ENCODE data around the gene GNG12. TPM values are rescaled to one million over a fixed set of nuclear protein-coding genes. Genes with fewer than 3 reads are reported as not detected.

Gene GNG12
- total RNA-seq, 2 donors from 2014 or later, result 77.1 to 131 TPM

DNA sequence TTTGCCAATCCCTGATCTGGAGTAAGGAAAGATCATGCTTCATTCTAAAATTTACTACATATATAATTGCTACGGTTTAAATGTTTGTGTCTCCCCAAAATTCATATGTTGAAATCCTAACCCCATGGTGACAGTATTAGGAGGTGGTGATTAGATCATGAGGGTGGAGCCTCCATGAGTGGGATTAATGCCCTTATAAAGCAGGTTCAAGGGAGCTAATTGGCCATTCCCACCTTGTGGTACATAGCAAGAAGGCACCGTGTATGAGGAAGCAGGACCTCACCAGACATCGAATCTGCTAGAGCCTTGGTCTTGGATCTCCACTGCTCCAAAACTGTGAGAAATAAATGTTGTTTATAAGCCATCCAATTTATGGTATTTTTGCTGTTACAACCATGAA lies 92.7 kb downstream of the GNG12 start:
- Histone ChIP-seq H3K4me3 (no peak overlapping the region), H3K27ac (peak overlapping the region; percentile 58), H3K36me3 (no peaks in the 10 kb centered on the region), H3K4me1 (peaks cover 18% of the 10 kb centered on the region), H3K9ac (ENCODE audit: low read depth in 2 of 2, low read length in 2 of 2) (no peak overlapping the region), H3K9me3 (no peaks in the 10 kb centered on the region), H3K27me3 (no peaks in the 10 kb centered on the region)
- no peak for DNase-seq
- TF ChIP-seq, protein P1, sequence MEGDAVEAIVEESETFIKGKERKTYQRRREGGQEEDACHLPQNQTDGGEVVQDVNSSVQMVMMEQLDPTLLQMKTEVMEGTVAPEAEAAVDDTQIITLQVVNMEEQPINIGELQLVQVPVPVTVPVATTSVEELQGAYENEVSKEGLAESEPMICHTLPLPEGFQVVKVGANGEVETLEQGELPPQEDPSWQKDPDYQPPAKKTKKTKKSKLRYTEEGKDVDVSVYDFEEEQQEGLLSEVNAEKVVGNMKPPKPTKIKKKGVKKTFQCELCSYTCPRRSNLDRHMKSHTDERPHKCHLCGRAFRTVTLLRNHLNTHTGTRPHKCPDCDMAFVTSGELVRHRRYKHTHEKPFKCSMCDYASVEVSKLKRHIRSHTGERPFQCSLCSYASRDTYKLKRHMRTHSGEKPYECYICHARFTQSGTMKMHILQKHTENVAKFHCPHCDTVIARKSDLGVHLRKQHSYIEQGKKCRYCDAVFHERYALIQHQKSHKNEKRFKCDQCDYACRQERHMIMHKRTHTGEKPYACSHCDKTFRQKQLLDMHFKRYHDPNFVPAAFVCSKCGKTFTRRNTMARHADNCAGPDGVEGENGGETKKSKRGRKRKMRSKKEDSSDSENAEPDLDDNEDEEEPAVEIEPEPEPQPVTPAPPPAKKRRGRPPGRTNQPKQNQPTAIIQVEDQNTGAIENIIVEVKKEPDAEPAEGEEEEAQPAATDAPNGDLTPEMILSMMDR (IDR thresholded peaks at IDR 0.05), result no peak
- intact Hi-C loops (cut with DNase I), result no loop called here

DNA sequence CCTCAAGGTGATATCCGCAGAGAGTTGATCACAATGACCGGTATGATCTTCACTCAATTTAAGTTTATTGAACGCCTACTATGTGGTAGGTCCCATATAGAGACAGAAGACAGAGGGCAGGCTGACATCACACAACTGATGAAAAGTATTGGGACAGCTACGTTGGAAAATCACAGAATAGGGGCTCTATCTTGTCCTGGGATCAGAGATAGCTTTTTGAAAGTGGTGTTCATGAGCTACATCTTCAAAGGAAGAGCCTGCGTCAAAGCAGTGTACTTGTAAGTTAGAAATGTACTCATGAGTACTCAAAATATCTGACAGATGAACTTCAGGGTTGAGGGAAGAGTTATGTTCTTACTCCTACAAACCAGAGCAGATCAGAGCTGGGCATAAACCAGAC lies 93.9 kb downstream of the GNG12 start:
- no peak overlapping the region for H3K27ac ChIP-seq
- H3K9me3 ChIP-seq, result no peaks in the 10 kb centered on the region
- H3K4me1 ChIP-seq, result peaks cover 19% of the 10 kb centered on the region
- H3K4me3 ChIP-seq, result no peak overlapping the region
- intact Hi-C loops (cut with DNase I), result no loop called here
- TF ChIP-seq, protein P1 (IDR thresholded peaks at IDR 0.05), result no peak
- DNase-seq, result no peak
- no peaks in the 10 kb centered on the region for H3K27me3 ChIP-seq
- H3K9ac ChIP-seq (ENCODE audit: low read depth in 2 of 2, low read length in 2 of 2), result no peak overlapping the region
- no peaks in the 10 kb centered on the region for H3K36me3 ChIP-seq

- intact Hi-C loops (cut with DNase I), result no loop called here
- H3K36me3 ChIP-seq, result no peaks in the 10 kb centered on the region
- no peak overlapping the region for H3K4me3 ChIP-seq
- peak; percentile 16 for DNase-seq
- no peak overlapping the region for H3K9ac ChIP-seq (ENCODE audit: low read depth in 2 of 2, low read length in 2 of 2)
- H3K4me1 ChIP-seq, result peaks cover 19% of the 10 kb centered on the region
- no peak overlapping the region for H3K27ac ChIP-seq
- no peaks in the 10 kb centered on the region for H3K27me3 ChIP-seq
- no peaks in the 10 kb centered on the region for H3K9me3 ChIP-seq
- TF ChIP-seq, protein P1 (IDR thresholded peaks at IDR 0.05), result no peak
These were observed 94.9 kb downstream of the GNG12 start for GRCh38 chr1:67738401-67738800.

GRCh38 chr1:67737875-67738274 lies 95.4 kb downstream of the GNG12 start:
- H3K27me3 ChIP-seq, result no peaks in the 10 kb centered on the region
- H3K9me3 ChIP-seq, result no peaks in the 10 kb centered on the region
- no peak overlapping the region for H3K9ac ChIP-seq (ENCODE audit: low read depth in 2 of 2, low read length in 2 of 2)
- DNase-seq, result peak; percentile 7
- TF ChIP-seq, protein P1 (IDR thresholded peaks at IDR 0.05), result no peak
- no peak overlapping the region for H3K27ac ChIP-seq
- no peaks in the 10 kb centered on the region for H3K36me3 ChIP-seq
- peaks cover 19% of the 10 kb centered on the region for H3K4me1 ChIP-seq
- intact Hi-C loops (cut with DNase I), result no loop called here
- no peak overlapping the region for H3K4me3 ChIP-seq

GRCh38 chr1:67736750-67737149 lies 96.5 kb downstream of the GNG12 start:
- Histone ChIP-seq H3K4me1 (peaks cover 19% of the 10 kb centered on the region), H3K27me3 (no peaks in the 10 kb centered on the region), H3K27ac (peak overlapping the region; percentile 89), H3K36me3 (no peaks in the 10 kb centered on the region), H3K4me3 (no peak overlapping the region), H3K9me3 (no peaks in the 10 kb centered on the region), H3K9ac (ENCODE audit: low read depth in 2 of 2, low read length in 2 of 2) (peak overlapping the region in 1 of 2 donors; percentile 23)
- intact Hi-C loops (cut with DNase I), result no loop called here
- TF ChIP-seq, protein P1 (IDR thresholded peaks at IDR 0.05), result no peak
- DNase-seq, result no peak
